ENCODE data around the gene SEMA4D.

DNA sequence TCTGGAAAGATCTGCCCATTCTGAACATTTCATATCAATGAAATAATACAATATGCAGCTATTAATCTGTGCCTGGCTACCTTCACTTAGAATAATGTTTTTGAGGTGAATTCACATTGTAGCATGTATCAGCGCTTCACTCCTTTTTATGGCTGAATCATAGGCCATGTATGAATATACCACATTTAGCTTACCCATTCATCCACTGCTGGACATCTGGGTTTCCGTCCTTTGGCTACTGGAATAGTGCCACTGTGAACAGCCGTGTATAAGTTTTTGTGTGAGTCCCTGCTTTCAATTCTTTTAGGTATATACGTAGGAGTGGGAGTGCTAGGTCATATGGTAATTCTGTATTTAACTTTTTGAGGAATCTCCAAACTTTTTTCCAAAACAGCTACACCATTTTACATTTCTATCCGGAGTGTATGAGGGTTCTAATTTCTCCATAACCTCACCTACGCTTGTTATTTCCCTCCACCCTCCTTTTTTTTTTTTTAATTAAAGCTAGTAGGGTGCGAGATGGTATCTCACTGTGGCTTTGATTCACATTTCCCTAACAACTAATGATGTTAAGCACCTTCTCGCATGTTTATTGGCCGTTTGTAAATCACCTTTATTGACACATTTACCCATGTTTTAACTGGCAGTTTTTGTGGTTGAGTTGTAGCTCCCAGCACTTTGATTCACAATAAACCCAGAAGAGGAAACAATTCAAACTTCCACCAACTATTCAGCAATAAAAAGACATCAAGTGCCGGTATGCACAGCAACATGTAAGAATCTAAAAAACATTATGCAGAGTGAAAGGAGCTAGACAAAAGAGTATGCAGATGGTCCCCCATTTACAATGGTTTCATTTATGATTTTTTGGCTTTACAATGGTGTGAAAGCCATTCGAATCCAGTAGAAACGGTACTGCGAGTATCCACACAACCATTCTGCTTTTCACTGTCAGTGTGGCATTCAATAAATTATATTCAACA is 8.1 kb downstream of the SEMA4D start:
- TF ChIP-seq POLR2A (IDR thresholded peaks at IDR 0.05) (no peak), EP300 (IDR thresholded peaks at IDR 0.05) (no peak)
- TF ChIP-seq, protein P1, sequence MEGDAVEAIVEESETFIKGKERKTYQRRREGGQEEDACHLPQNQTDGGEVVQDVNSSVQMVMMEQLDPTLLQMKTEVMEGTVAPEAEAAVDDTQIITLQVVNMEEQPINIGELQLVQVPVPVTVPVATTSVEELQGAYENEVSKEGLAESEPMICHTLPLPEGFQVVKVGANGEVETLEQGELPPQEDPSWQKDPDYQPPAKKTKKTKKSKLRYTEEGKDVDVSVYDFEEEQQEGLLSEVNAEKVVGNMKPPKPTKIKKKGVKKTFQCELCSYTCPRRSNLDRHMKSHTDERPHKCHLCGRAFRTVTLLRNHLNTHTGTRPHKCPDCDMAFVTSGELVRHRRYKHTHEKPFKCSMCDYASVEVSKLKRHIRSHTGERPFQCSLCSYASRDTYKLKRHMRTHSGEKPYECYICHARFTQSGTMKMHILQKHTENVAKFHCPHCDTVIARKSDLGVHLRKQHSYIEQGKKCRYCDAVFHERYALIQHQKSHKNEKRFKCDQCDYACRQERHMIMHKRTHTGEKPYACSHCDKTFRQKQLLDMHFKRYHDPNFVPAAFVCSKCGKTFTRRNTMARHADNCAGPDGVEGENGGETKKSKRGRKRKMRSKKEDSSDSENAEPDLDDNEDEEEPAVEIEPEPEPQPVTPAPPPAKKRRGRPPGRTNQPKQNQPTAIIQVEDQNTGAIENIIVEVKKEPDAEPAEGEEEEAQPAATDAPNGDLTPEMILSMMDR (IDR thresholded peaks at IDR 0.05): no peak
